Islet precursor cell (in vitro differentiated cells): ENCODE results near the gene TMEM233.

Source experiments
- DNase-seq: peaks from one replicate; pipeline ENCODE4 v3.0.0-alpha.2; 2018

Gene TMEM233

DNA sequence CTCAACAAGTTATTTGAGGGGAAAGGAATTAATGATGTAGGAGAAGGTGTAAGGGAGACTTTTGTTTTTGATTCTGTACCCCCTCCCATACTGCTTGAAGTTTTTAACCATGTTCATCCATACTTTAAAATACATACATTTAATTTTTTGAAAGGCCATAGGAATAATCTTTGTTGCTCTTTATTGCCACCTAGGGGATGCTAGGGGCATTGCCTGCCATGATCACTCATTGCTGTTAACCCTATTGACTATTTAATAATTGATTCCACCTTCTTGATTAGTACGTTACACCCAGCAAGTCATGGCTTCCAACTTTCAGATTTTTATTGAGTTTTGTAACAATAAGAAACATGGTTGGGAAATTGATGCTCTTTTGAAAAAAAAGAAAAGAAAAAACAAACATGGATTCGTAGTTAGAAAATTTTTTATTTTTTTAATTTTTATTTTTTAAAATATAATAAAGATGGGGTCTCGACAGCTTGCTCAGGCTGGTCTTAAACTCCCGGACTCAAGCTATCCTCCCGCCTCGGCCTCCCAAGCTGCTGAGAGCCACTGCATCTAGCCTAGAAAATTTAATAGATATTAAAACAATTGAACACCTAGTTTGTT lies 65.8 kb downstream of the TMEM233 start:
- DNase-seq: no peak

DNA sequence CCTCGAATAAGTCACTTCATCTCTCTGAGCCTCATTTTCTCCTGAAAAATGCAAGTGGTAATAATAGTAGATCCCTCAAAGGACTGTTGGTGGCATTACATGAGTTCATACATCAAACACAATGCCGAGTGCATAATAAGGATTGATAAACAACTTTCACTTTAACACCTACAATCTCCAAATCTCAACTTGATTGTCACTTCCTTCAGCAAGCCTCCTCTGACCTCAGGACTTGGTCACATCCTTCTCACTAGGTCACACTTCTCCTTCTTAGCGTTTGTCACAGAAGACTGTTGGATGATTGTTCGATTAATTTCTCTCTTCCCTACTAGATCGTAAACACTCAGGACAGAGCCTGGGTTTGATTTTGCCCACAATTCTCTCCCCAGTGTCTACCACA lies 66.5 kb downstream of the TMEM233 start:
- DNase-seq: no peak

DNA sequence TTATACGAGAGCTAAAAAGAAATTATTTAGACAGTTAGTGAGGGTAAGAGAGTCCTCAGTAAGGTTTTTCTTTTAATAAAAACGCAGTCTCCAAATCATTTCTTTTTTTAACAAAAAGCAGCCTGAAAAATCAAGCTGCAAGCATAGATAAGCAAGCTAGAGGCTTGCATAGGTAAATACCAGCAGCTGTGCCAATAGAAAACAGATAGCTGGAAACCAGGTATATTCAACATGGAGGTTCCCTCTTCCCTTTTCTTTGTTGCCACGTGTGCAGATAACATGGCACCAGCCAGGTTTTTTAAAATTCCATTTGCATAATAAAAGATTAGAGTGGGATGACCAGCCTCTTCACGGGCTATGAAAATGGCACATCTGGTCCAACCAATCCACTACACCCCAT lies 68.3 kb downstream of the TMEM233 start:
- DNase-seq: no peak

DNA sequence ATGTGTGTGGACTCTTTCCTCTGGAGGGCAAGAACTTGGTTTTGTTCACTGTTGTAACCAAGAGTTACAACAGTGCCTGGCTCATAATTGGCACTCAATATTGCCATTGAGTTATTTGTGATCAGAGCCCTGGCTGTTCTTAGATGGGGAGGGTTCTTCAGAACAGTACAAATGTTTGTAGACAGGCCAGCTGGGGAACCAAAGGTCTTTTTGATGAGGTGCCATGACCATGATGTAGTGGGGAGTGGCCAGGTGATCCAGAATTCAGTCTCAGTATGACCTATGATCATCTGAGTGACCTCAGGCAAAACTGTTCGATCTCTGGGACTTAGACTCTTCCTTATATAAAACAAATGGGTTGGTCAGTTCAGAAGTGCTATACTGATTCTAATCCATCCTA lies 71.1 kb downstream of the TMEM233 start:
- no peak for DNase-seq

DNA sequence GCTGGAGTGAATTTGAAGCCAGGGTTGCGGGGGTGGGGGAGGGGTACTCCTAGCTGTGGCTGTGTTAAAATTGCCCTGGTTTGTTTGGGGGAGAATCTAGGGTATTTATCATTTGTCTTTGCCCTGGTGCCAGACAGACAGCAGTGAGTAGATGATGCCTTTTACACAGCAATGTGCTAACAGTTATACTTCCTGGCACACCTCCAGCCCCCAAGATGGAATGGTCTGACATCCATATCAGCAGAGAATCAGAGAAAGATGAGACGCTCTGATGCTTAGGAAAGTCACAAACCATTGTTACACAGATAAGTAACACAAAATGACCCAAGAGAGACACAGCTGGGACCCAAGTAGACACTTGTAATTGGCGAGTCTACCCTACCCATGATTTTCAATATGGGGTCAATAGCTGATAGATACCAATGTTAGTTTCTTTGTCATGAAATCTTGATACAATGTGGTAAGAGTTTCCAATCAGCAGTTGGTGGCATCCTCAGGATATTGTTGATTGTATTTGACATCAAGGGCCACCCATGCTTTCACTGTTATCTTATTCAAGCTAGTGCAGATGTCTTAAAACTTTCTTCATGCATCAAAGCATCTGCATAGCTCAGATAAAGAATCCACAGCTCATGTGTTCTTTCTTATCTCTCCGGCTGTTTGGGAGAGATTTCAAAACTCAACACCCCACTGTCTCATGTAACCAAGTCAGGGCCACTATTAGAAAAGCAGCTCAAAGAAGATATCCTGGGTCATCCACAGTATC lies 71.8 kb downstream of the TMEM233 start:
- no peak for DNase-seq

DNA sequence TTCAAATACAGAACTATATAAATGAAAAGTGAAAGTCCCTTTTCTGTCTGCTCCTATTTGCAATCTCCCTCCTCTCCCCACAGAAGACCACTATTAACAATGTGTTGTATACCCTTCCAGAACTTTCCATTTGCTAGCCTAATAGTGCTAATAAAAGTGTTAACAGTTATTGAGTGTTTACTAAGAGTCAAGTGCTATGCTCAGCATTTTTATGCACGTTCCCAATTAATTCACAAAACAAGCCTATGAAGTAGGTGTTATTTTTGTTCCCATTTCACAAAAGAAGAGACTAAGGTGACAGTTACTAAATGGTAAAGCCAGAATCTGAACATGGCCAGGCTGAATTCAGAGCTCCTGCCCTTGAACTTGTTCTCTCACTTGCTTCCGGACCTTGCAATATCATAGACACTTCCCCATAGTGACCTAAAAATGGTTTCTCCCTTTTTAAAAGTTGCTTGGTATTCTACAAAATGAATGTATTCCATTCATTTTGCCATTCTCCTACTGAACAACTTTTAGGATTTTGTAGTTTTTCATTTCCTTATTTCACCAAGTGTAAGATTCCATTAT lies 72.7 kb downstream of the TMEM233 start:
- no peak for DNase-seq

DNA sequence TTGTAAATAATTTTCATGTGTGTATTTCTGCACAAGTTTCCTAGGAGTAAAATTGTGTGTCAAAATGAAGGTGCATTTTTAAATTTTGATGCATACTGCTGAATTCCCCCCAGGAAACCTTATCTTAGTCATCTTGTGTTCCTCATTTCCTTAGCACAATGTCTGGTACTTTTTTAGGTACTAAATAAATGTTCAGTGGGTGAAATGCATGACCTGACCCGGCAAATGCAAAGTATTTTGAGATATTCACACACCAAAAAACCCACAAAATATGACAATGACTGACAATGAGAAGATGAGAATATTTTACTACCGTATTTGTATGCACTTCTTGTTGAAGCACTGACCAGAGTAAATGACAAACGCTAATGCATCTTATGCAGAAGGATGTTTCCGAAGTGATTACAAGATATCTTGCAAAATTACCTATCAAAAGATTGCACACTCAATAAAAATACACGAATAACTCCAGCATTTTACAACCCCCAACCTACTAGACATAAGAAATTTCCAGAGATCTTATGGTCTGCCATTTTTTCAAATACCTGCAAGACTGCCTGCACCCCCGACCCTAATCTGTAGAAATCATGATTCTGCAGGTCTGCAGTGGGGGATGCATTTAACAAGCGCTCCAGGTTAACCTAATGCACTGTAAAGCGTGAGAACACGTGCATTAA lies 73.5 kb downstream of the TMEM233 start:
- DNase-seq: no peak

DNA sequence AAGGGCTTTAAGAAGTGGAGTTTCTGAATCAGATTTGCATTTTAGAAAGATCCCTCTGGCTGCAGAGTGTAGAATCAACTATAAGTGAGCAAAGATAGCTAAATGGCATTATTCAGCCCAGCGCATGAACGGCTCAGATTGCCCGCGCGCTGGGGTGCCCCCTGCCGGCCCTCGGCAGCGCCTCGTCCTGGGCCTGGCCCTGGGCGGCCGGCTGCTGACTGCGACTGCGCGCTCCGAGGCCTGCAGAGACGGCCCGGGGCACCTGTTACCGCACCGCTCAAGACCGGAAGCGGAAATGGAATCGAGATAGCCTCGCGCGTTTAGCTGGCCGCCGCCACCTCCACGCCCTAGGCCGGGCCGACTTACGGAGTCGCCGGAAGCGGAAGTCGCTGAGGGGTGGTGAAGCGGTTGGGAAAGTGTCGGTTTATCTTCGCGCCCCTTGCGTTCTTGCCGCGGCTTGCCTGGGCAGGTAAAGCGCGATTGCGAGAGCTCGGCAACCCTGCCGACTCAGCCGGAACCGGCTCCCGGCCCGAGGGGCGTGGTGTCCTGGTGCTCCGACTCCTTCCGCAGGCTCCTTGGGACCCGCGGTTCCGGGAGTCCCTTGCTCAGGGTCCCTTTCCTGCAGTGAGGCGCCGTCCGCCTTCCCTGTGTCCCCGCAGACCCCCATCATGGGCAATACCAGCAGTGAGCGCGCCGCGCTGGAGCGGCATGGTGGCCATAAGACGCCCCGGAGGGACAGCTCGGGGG lies 74.2 kb downstream of the TMEM233 start, which contains the start of gene PRKAB1:
Gene PRKAB1, plus strand, starts transcription at position 557 of the 747 bp plus-strand sequence. Its CDS starts 112 bp downstream, at position 669.
- DNase-seq: peak; percentile 100

DNA sequence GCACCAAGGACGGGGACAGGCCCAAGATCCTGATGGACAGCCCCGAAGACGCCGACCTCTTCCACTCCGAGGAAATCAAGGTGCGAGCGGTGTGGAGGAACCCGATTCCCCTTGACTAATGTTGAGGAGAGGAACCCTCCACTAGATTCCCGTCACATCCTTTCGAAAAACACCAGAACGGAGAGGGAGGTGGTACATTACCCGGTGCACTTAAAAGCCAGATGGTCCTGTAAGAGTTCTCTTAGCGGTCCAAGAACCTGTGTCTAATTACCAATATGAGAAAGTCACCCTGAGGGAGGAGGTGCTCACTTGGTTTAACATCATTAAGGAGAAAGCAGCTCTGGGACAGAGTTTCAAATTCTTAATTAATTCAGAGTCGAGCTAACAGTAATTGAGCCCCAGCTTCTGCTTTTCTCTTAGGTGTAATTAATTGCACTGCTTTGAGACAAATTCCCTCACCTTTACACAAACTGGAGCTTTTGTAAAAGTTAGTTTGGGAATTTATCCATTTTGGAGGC lies 74.8 kb downstream of the TMEM233 start:
- no peak for DNase-seq

DNA sequence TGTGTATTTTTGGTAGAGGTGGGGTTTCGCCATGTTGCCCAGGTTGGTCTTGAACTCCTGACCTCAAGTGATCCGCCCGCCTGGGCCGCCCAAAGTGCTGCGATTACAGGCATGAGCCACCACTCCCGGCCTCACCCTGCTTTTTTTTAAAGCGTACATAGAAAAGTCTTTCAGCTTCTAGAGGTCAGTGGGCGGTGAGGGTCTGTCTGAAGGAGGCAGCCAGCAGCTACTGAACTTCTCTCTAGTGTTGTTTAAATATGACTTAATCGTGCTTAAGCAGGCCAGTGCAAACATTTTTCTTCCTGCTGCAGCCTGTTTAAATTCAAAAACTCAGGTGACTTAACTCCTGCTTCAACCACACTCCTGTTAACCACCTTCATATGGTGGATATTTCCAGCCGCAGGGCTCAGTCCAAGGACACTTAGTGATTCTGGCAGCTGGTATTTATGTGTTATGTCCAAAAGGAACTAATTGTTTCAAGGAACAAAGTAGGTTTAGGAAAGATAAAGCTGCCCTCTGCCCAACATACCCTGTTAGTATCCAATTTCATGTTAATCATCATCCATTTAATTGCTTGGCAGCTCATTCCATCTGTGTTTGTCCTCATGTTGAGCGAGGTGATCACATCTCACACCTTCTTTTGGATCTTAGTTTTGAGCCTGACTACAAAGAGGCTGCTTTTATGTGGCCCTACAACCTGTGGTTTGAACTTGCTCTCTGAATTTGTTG lies 76.3 kb downstream of the TMEM233 start:
- no peak for DNase-seq

DNA sequence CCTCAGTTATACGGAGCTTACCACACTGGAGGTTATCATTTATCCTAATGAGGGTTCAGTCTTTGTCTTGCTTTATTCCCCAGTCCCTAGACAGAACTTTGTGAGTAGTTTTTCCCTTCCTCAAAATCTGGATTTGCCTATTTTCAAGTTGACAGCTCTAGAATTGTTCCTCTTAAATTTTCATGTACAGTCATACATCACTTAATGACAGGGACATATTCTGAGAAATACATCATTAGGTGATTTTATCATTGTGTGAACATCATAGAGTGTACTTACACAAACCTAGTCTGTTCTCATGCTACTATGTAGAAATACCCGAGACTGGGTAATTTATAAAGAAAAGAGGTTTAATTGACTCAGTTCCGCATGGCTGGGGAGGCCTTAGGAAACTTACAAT lies 77.5 kb downstream of the TMEM233 start:
- no peak for DNase-seq

DNA sequence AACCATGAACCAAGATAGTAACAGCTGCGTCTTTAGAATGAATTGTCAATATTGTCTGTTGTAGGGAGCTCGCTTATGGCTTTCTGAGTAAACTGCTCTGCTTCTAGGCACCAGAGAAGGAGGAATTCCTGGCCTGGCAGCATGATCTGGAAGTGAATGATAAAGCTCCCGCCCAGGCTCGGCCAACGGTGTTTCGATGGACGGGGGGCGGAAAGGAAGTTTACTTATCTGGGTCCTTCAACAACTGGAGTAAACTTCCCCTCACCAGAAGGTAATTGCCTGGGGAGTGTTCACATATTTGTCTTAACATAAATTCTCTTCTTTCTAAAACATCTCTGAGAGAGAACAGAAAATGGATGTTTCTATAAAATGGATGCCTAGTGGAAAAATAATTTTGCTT lies 78.6 kb downstream of the TMEM233 start:
- DNase-seq: no peak

DNA sequence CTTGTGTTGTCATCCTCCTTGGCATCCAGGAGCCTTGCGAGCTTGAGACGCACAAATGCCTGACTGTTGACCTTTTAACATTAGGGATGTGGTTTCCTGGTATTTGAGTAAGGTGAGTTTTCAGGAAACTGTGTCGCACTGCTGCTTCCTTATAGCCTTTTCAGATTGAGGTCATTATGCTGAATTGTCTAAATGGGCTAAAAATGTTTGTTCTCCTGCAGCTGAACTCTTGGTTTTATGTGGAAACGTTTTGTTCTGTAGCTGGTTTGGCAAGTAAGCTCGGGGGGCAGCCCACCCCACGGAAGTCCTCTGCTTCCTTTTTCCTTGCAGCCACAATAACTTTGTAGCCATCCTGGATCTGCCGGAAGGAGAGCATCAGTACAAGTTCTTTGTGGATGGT lies 80.1 kb downstream of the TMEM233 start:
- DNase-seq: no peak

DNA sequence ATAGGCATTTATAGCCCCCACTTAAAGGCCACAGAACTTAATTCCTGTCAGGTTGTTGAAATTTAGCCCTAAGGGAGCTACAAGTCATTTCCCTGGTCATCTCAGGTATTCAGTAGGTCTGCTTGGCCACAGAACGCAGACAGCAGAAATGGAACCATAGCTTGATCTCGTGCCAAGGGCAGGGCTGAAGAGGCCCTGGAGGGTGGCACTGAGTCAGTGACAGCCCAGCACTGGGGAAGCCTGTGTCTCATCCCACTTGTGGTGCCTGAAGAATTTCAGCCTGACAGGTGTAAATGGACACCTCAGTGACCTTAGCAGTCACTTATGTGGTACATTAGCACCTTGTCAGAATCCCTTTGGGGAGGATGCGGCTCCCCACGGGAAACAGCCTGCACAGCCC lies 81.0 kb downstream of the TMEM233 start:
- DNase-seq: no peak

DNA sequence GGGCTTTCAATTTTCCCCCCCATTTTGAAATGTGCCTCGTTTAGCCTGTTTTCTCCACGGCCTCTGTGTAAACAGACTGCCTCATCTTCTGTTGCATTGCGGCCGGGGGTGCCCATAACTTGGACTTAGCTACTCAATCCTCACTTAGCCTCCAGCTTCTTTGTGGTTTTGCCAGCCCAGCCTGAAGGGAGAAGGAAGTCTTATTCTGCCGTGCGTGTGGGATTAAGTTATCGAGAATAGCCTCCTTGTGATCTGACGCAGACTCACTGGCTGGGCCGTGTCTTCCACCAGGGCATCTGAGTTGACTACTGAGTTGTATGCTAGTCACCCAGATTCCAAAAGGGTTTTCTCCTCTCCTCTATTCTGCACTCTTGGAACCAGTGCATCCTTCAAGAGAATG lies 82.4 kb downstream of the TMEM233 start:
- DNase-seq: no peak

DNA sequence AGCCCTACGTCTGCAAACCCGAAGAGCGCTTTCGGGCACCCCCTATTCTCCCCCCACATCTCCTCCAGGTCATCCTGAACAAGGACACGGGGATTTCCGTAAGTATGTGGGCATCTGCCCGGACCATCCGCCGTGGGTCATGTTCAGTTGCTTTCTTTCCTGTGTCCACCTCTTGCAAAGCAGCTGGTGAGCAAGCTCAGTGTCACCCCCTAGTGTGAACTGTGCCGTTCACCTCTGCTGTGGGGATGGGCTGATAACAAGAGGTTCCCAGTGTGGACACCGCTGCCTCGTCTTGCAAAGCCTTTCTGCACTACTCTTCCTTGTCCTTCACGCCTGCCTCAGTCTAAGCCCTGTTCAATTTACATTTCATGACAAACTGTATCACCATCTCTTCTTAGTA lies 83.0 kb downstream of the TMEM233 start:
- no peak for DNase-seq

DNA sequence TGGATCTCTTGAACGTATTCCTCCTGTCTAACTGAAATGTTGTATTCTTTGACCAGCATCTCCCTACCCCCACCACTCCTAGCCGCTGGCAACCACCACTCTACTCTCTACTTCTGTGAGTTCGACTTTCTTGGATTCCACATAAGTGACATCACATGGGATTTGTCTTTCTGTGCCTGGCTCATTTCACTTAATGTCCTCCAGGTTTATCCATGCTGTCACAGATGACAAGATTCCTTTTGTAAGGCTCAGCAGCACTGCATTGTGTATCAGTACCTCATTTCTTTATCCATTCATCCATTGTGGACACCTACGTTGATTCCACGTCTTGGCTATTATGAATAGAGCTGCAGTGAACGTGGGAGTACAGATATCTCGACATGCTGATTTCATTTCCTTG lies 84.9 kb downstream of the TMEM233 start:
- DNase-seq: peak; percentile 52

DNA sequence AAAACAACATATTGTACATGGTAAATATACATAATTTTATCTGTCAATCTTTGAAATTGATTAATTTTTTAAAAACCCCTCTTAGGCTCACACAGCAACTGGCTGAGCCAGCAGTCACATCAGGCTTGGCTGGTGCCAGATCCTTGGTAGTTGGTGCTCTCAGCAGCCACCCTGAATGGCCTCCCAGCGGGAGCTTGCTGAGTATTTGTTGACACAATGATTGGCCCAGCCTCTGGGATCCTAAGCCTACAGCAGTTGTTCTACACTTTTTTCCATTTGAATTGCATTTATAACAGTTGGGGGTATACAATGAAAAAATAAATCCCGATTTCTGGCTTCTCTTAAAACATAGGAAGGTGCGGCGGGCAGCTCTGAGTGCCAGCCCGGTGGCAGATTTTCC lies 85.5 kb downstream of the TMEM233 start:
- DNase-seq: no peak

DNA sequence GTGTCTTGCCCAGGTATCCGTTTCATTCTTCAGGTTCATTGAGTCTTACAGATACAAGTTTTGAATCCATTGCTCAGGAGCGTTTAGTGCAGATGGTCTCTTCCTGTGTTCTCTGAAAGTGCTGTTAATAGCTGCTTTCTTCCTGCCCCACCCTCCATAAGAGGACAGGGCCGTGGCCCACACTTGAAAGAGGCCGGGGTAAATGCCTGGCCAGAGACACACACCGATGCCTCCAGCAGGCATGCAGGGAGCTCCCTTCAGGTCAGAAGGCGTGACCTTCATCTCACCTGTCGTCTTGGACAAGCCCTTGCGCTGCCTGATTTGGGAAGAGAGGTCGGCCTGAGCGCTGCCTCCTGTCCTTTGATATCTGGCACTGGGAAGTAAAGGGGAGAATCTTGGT lies 85.9 kb downstream of the TMEM233 start:
- DNase-seq: no peak

DNA sequence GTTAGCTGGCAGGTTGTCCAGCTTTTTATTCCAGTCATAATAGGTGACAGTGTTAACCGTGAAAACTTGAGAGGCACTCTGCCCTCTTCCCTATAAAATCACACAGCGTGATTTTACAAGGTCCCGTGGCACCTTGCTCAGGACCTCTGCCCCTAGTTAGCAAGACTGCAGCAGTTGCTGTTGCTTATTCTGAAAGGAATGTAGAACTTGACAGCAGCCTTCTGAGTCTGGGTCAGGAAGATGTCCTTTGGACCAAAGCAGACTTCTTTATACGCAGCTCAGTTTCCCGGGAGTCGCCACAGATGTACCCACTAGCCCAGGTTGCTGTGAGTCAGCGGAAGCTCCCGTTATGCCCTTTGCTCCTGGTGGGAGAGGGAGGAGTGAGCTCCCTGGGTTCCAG lies 87.5 kb downstream of the TMEM233 start:
- no peak for DNase-seq

DNA sequence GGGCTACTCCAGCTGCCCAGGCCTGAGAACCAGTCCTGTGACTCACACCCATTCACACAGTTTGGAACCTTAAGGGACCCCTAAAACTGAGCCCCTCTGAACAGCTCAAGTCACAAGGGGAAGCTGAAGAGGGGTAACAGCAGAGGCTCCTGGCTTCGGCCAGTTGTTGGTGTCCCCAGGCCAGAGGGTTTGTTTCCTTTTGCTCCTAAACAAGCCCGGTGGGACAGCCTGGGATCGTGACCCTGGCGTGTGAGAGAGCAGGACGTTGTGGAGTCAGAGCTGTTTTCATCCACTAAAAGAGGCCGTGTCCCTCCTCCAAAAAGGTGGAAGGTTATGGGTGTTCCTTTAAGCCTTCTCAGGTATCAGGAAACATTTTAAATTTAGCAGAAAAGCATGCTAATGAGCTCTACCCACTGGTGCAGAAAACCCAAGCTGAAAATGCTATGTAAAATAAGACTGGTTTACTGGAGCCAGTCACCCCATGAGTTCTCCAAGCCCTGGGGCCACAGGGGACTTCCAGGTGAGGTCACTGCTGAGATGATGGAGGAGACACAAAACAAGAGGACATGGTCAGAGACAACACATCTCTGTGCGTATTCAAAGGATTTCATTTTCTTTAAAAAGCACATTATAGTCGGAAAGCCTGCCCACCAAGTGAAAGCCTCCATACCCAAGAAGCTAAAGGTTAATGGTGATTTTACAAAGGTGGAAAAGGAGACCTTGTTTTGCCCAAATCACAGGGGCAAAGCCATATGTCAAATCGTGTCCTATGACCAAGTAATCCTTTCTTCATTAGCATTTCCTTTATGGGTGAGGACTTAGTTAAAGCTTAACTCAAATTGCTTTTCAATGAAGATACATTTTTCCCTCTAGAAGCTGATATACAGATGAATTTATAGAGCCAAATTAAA lies 88.4 kb downstream of the TMEM233 start:
- DNase-seq: no peak
